GM13977 (cell line): ENCODE measurements around the gene REXO5.

ENCODE experiments used
- DNase-seq: peaks from one replicate; pipeline ENCODE4 v3.0.0; 2012; ENCODE audit warnings: low spot score
- CTCF ChIP-seq: IDR thresholded peaks from 2 replicates; pipeline ENCODE4 v1.5.1; 2012; ENCODE audit warnings: mild to moderate bottlenecking, control low read depth; ENCODE audit not compliant: insufficient read depth; ENCODE audit errors: extremely low read depth, missing control alignments
- in situ Hi-C: fragments of 300-500 bp; cut with MboI; formaldehyde crosslinking; loops from one replicate; pipeline ENCODE4 v1.12.0; 2022; ENCODE audit warnings: low sequenced_read_pairs, low pct_unique_long_range_greater_than_20kb, mixed read lengths, inconsistent platforms; ENCODE audit not compliant: unreplicated experiment

REXO5 gene

GRCh38 chr16:20873331-20873730 lies 67.0 kb downstream of the REXO5 start:
- in situ Hi-C loops: no loop called here
- TF ChIP-seq CTCF: no peak
- no peak for DNase-seq

- no peak for TF ChIP-seq CTCF
- in situ Hi-C loops: no loop called here
- DNase-seq: no peak
Observed at GRCh38 chr16:20874088-20874581, 67.8 kb downstream of the REXO5 start.

- no peak for TF ChIP-seq CTCF
- in situ Hi-C loops: no loop called here
- DNase-seq: no peak
Observed at GRCh38 chr16:20875355-20875650, 69.0 kb downstream of the REXO5 start.

- in situ Hi-C loops: no loop called here
- no peak for DNase-seq
Observed at GRCh38 chr16:20878682-20879147, 72.4 kb downstream of the REXO5 start.

GRCh38 chr16:20879175-20880040 lies 73.1 kb downstream of the REXO5 start:
- no peak for TF ChIP-seq CTCF
- peak; percentile 42 for DNase-seq
- in situ Hi-C loops: no loop called here

More at GRCh38 chr16:20878682-20879147, 72.4 kb downstream of the REXO5 start:
- TF ChIP-seq CTCF: no peak

- DNase-seq: no peak
- no peak for TF ChIP-seq CTCF
- in situ Hi-C loops: no loop called here
Observed at GRCh38 chr16:20880867-20881502, 74.7 kb downstream of the REXO5 start.
